Calu3 (cell line): ENCODE data around the gene SEC24B. TPM values are rescaled to one million over a fixed set of nuclear protein-coding genes. Genes with fewer than 3 reads are reported as not detected.
A peak's percentile ranks its signal among the peaks of the same experiment; 100 is the strongest.

ENCODE experiments used
- BruUV-seq: library from RNA; stranded (reverse); fragments of 400-500 nt; replicated peaks from 2 replicates; lab custom pipeline; 2021; lab: Mats Ljungman, UMichigan
- CTCF ChIA-PET: fragments of 300-600 bp; sonication (Branson Sonifier 250); formaldehyde crosslinking; loops from one replicate; lab custom pipeline; 2022; ENCODE audit warnings: antibody characterized with exemption; lab: Charles Lee
- DNase-seq: peaks from one replicate; pipeline ENCODE4 v3.0.0; 2022
- H3K27ac Mint-ChIP-seq: one replicate; pipeline ENCODE4 v1.8.0; 2022; ENCODE audit warnings: mixed read lengths; ENCODE audit not compliant: unreplicated experiment
- H3K27me3 Mint-ChIP-seq: one replicate; pipeline ENCODE4 v1.8.0; 2022; ENCODE audit warnings: mixed read lengths; ENCODE audit not compliant: unreplicated experiment
- H3K36me3 Mint-ChIP-seq: one replicate; pipeline ENCODE4 v1.8.0; 2022; ENCODE audit warnings: mild to moderate bottlenecking, moderate library complexity, mixed read lengths; ENCODE audit not compliant: insufficient read depth, unreplicated experiment
- H3K4me1 Mint-ChIP-seq: one replicate; pipeline ENCODE4 v1.8.0; 2022; ENCODE audit warnings: mild to moderate bottlenecking, low read depth, mixed read lengths; ENCODE audit not compliant: unreplicated experiment
- H3K4me3 Mint-ChIP-seq: one replicate; pipeline ENCODE4 v1.8.0; 2022; ENCODE audit warnings: mild to moderate bottlenecking, low read depth, moderate library complexity, mixed read lengths; ENCODE audit not compliant: unreplicated experiment
- H3K9me3 Mint-ChIP-seq: one replicate; pipeline ENCODE4 v1.8.0; 2022; ENCODE audit warnings: low read depth, mixed read lengths; ENCODE audit not compliant: unreplicated experiment
- CTCF ChIP-seq: fragments of 200-600 bp; IDR thresholded peaks from one replicate; pipeline ENCODE4 v1.8.0; 2022; ENCODE audit warnings: antibody characterized with exemption; ENCODE audit not compliant: unreplicated experiment
- intact Hi-C: fragments of 100-400 bp; cut with micrococcal nuclease; formaldehyde crosslinking; loops from one replicate; pipeline ENCODE4 v1.10.0; 2022; ENCODE audit not compliant: unreplicated experiment
- total RNA-seq: library from RNA; stranded (reverse); gene quantifications from 2 replicates; pipeline ENCODE4 v1.2.3, GENCODE V29; 2022

Gene SEC24B
- total RNA-seq, 1 experiment from 2014 or later: 21.5 TPM

GRCh38 chr4:109436504-109436903, 2.9 kb downstream of the SEC24B start:
- H3K4me3 Mint-ChIP-seq: no peak overlapping the region
- CTCF ChIA-PET: no interaction called here
- DNase-seq: no peak

GRCh38 chr4:109440948-109441347, 7.3 kb downstream of the SEC24B start:
- H3K4me1 Mint-ChIP-seq: peaks cover 40% of the 10 kb centered on the region
- DNase-seq: no peak
- no TSS peak for BruUV-seq

More at GRCh38 chr4:109436504-109436903, 2.9 kb downstream of the SEC24B start:
- H3K27ac Mint-ChIP-seq: no peak overlapping the region
- peaks cover 14% of the 10 kb centered on the region for H3K4me1 Mint-ChIP-seq
- H3K36me3 Mint-ChIP-seq: peaks cover 13% of the 10 kb centered on the region
- intact Hi-C loops: no loop called here
- no TSS peak for BruUV-seq
- no peaks in the 10 kb centered on the region for H3K27me3 Mint-ChIP-seq
- no peaks in the 10 kb centered on the region for H3K9me3 Mint-ChIP-seq
- TF ChIP-seq CTCF: no peak

GRCh38 chr4:109441862-109442458, 8.3 kb downstream of the SEC24B start:
- Mint-ChIP-seq H3K27ac (no peak overlapping the region), H3K4me1 (peaks cover 40% of the 10 kb centered on the region), H3K36me3 (no peaks in the 10 kb centered on the region), H3K4me3 (no peak overlapping the region), H3K27me3 (no peaks in the 10 kb centered on the region), H3K9me3 (no peaks in the 10 kb centered on the region)
- no peak for DNase-seq
- intact Hi-C loops: no loop called here
- CTCF ChIA-PET: interaction anchor here (0.6 kb wide), 1 partner anchor 43 kb away, joined by 6 read pairs; no protein-coding TSS in a partner anchor
- BruUV-seq: no TSS peak
- TF ChIP-seq CTCF: no peak

More at GRCh38 chr4:109440948-109441347, 7.3 kb downstream of the SEC24B start:
- Mint-ChIP-seq H3K9me3 (no peaks in the 10 kb centered on the region), H3K4me3 (no peak overlapping the region), H3K27ac (no peak overlapping the region), H3K36me3 (no peaks in the 10 kb centered on the region), H3K27me3 (no peaks in the 10 kb centered on the region)
- intact Hi-C loops: no loop called here
- TF ChIP-seq CTCF: no peak
- CTCF ChIA-PET: no interaction called here

GRCh38 chr4:109444182-109444844, 10.7 kb downstream of the SEC24B start:
- peak overlapping the region; percentile 31 for H3K27ac Mint-ChIP-seq
- no peak for TF ChIP-seq CTCF
- H3K4me1 Mint-ChIP-seq: peaks cover 40% of the 10 kb centered on the region
- H3K36me3 Mint-ChIP-seq: no peaks in the 10 kb centered on the region
- intact Hi-C loops: no loop called here
- no peak for DNase-seq
- no peak overlapping the region for H3K4me3 Mint-ChIP-seq
- no peaks in the 10 kb centered on the region for H3K27me3 Mint-ChIP-seq
- H3K9me3 Mint-ChIP-seq: no peaks in the 10 kb centered on the region
- CTCF ChIA-PET: interaction anchor here (0.7 kb wide), 1 partner anchor 130 kb away, joined by 5 read pairs; no protein-coding TSS in a partner anchor
- BruUV-seq: no TSS peak
